Measurements from ENCODE around the gene BHMT. TPM values are rescaled to one million over a fixed set of nuclear protein-coding genes. Genes with fewer than 3 reads are reported as not detected.

BHMT gene
- total and polyA plus RNA-seq, 11 donors, result not detected

GRCh38 chr5:79070350-79070667 lies 41.3 kb upstream of the BHMT start:
- peak overlapping the region in 6 of 12 donors; percentile 1 to 56 (median 20) for H3K27ac ChIP-seq
- TF ChIP-seq POLR2A (IDR thresholded peaks at IDR 0.05) (no peak), CTCF (IDR thresholded peaks at IDR 0.05) (no peak)

GRCh38 chr5:79074641-79075040 lies 37.0 kb upstream of the BHMT start:
- DNase-seq (no peak), ATAC-seq (no peak)
- Histone ChIP-seq H3K9me3 (peaks cover 0 to 16% (median 0%) of the 10 kb centered on the region in 12 donors), H3K4me1 (peaks cover 0 to 20% (median 0%) of the 10 kb centered on the region in 12 donors), H3K27ac (no peak overlapping the region), H3K36me3 (no peaks in the 10 kb centered on the region), H3K27me3 (peaks cover 0 to 7% (median 0%) of the 10 kb centered on the region in 9 donors), H3K4me3 (no peak overlapping the region)
- TF ChIP-seq POLR2A (IDR thresholded peaks at IDR 0.05) (no peak), CTCF (IDR thresholded peaks at IDR 0.05) (no peak)
- intact Hi-C loops (cut with DNase I), result no loop called here
- WGBS, 4 donors, result 74 to 80% (median 76%) methylated on average over 6 of the region's 6 CpGs

More at GRCh38 chr5:79070350-79070667, 41.3 kb upstream of the BHMT start:
- peak overlapping the region in 11 of 12 donors; percentile 27 to 66 (median 50) for H3K4me3 ChIP-seq
- peaks cover 0 to 12% (median 0%) of the 10 kb centered on the region in 12 donors for H3K9me3 ChIP-seq
- peak in 2 of 4 donors; percentile 41 to 47 for ATAC-seq
- peaks cover 0 to 22% (median 4%) of the 10 kb centered on the region in 9 donors for H3K27me3 ChIP-seq
- intact Hi-C loops (cut with DNase I), result no loop called here
- no peaks in the 10 kb centered on the region for H3K36me3 ChIP-seq
- DNase-seq, result peak in 4 of 5 donors; percentile 13 to 29 (median 22)
- 30 to 35% (median 33%) methylated on average over 9 of the region's 9 CpGs for WGBS, 4 donors
- H3K4me1 ChIP-seq, result peaks cover 0 to 14% (median 0%) of the 10 kb centered on the region in 12 donors

GRCh38 chr5:79075646-79076426 lies 35.8 kb upstream of the BHMT start:
- peak in 2 of 5 donors; percentile 28 to 46 for DNase-seq

More at GRCh38 chr5:79075646-79076426, 35.8 kb upstream of the BHMT start:
- peaks cover 0 to 12% (median 0%) of the 10 kb centered on the region in 12 donors for H3K4me1 ChIP-seq
- H3K36me3 ChIP-seq, result no peaks in the 10 kb centered on the region
- H3K4me3 ChIP-seq, result no peak overlapping the region
- TF ChIP-seq CTCF (IDR thresholded peaks at IDR 0.05) (no peak), POLR2A (IDR thresholded peaks at IDR 0.05) (no peak)
- WGBS, 4 donors, result 74 to 86% (median 81%) methylated on average over 11 of the region's 11 CpGs
- ATAC-seq, result peak in 3 of 4 donors; percentile 68 to 87 (median 79)
- H3K27ac ChIP-seq, result peak overlapping the region in 2 of 12 donors; percentile 4 to 36
- H3K27me3 ChIP-seq, result no peaks in the 10 kb centered on the region
- intact Hi-C loops (cut with DNase I), result no loop called here
- peaks cover 0 to 16% (median 0%) of the 10 kb centered on the region in 12 donors for H3K9me3 ChIP-seq

Data from heart left ventricle (tissue), 16 donors.